Keratinocyte (primary cell): ENCODE results near the gene MYB. TPM values are rescaled to one million over a fixed set of nuclear protein-coding genes. Genes with fewer than 3 reads are reported as not detected.

Experiments used
- DNase-seq: peaks from one replicate; pipeline ENCODE4 v3.0.0-alpha.2; 2011; ENCODE audit warnings: low read depth, missing footprints, low spot score
- FAIRE-seq: peaks from 2 replicates; lab custom pipeline; 2011; peaks lifted over from hg19 to GRCh38; lab: Jason Lieb, UNC
- H2AFZ ChIP-seq: 2 replicates; pipeline ENCODE4 v1.6.0; 2012; ENCODE audit warnings: low read length, control low read depth, inconsistent platforms; ENCODE audit not compliant: control insufficient read depth
- H3K27ac ChIP-seq: 2 replicates; pipeline ENCODE4 v1.5.1; 2011; ENCODE audit warnings: low read length; ENCODE audit not compliant: control insufficient read depth, insufficient read depth
- H3K27me3 ChIP-seq: 3 replicates; pipeline ENCODE4 v1.6.0; 2011; ENCODE audit warnings: low read length; ENCODE audit not compliant: control insufficient read depth, insufficient read depth; ENCODE audit errors: extremely low read depth
- H3K36me3 ChIP-seq, 2 experiments: 2 replicates in 1 of 2; 3 replicates in 1 of 2; pipeline ENCODE4 v1.5.1; 2011; ENCODE audit warnings: low read length in 2 of 2, mild to moderate bottlenecking in 1 of 2; ENCODE audit not compliant: control insufficient read depth in 2 of 2, insufficient read depth in 2 of 2; ENCODE audit errors: extremely low read depth in 1 of 2
- H3K4me1 ChIP-seq: 3 replicates; pipeline ENCODE4 v1.5.1; 2011; ENCODE audit warnings: low read length; ENCODE audit not compliant: control insufficient read depth, insufficient read depth; ENCODE audit errors: extremely low read depth
- H3K4me2 ChIP-seq: 3 replicates; pipeline ENCODE4 v1.6.0; 2011; ENCODE audit warnings: low read depth, low read length; ENCODE audit not compliant: control insufficient read depth, insufficient read depth; ENCODE audit errors: extremely low read depth
- H3K4me3 ChIP-seq, 3 experiments: fragments of 200-600 bp in 1 of 3; sonication (generic) in 1 of 3; 2 replicates in 2 of 3; 3 replicates in 1 of 3; pipeline ENCODE4 v1.5.1; 2011 to 2016; ENCODE audit warnings: low read length in 3 of 3, mild to moderate bottlenecking in 3 of 3, control low read depth in 2 of 3, inconsistent platforms in 1 of 3, low read depth in 1 of 3, mixed read lengths in 1 of 3, mixed run types in 1 of 3, moderate library complexity in 1 of 3; ENCODE audit not compliant: control insufficient read depth in 2 of 3, insufficient read depth in 2 of 3; ENCODE audit errors: extremely low read depth in 1 of 3
- H3K79me2 ChIP-seq: 2 replicates; pipeline ENCODE4 v1.6.0; 2012; ENCODE audit warnings: low read length; ENCODE audit not compliant: control insufficient read depth, insufficient read depth
- H3K9ac ChIP-seq: 3 replicates; pipeline ENCODE4 v1.6.0; 2011; ENCODE audit warnings: low read length; ENCODE audit not compliant: control insufficient read depth, insufficient read depth; ENCODE audit errors: extremely low read depth
- H3K9me1 ChIP-seq: 3 replicates; pipeline ENCODE4 v1.6.0; 2011; ENCODE audit warnings: low read length; ENCODE audit not compliant: control insufficient read depth, insufficient read depth; ENCODE audit errors: extremely low read depth
- H3K9me3 ChIP-seq: 2 replicates; pipeline ENCODE4 v1.5.1; 2012; ENCODE audit warnings: low read depth, low read length; ENCODE audit not compliant: control insufficient read depth
- H4K20me1 ChIP-seq: 3 replicates; pipeline ENCODE4 v1.6.0; 2011; ENCODE audit warnings: low read length; ENCODE audit not compliant: control insufficient read depth, insufficient read depth; ENCODE audit errors: extremely low read depth
- EZH2 ChIP-seq: IDR thresholded peaks from one replicate; pipeline ENCODE4 v1.6.1; 2012; ENCODE audit warnings: inconsistent platforms, mild to moderate bottlenecking, low read length, moderate library complexity
- dilution Hi-C: fragments of 300-500 bp; cut with MboI; formaldehyde crosslinking; loops from one replicate; pipeline ENCODE4 v1.7.0; 2020; ENCODE audit warnings: low sequenced_read_pairs; ENCODE audit not compliant: extremely low pct_ligation_motif_present
- polyA plus RNA-seq, 5 experiments: library from polyadenylated mRNA; depleted of rRNA in 3 of 5; stranded (reverse) in 3 of 5; stranded (forward) in 1 of 5; unstranded in 1 of 5; fragments of >200 nt; gene quantifications; 1 replicate in 1 of 5; 2 replicates in 3 of 5; 3 replicates in 1 of 5; pipeline versions ENCODE4 v1.2.1 to v1.2.3, GENCODE V29; 2011 to 2012; ENCODE audit warnings: missing spikeins in 2 of 5, low read depth in 1 of 5, low replicate concordance in 1 of 5
- TF ChIP-seq, protein P1 (sequence below), 3 experiments: IDR thresholded peaks in 1 of 3; conservative IDR thresholded peaks in 1 of 3; optimal IDR thresholded peaks in 1 of 3; 2 replicates in 2 of 3; 3 replicates in 1 of 3; pipeline versions ENCODE3 to v1.5.1; 2011; ENCODE audit warnings: low read length in 3 of 3, mild to moderate bottlenecking in 3 of 3, moderate library complexity in 2 of 3, control low read depth in 1 of 3, inconsistent platforms in 1 of 3; ENCODE audit not compliant: insufficient read depth in 2 of 3; ENCODE audit errors: extremely low read depth in 1 of 3

Gene MYB
- polyA plus RNA-seq, 1 donor (not counting 4 experiments of a cell fraction or from before 2014, with no cell fraction given) = 0.04 TPM

DNA sequence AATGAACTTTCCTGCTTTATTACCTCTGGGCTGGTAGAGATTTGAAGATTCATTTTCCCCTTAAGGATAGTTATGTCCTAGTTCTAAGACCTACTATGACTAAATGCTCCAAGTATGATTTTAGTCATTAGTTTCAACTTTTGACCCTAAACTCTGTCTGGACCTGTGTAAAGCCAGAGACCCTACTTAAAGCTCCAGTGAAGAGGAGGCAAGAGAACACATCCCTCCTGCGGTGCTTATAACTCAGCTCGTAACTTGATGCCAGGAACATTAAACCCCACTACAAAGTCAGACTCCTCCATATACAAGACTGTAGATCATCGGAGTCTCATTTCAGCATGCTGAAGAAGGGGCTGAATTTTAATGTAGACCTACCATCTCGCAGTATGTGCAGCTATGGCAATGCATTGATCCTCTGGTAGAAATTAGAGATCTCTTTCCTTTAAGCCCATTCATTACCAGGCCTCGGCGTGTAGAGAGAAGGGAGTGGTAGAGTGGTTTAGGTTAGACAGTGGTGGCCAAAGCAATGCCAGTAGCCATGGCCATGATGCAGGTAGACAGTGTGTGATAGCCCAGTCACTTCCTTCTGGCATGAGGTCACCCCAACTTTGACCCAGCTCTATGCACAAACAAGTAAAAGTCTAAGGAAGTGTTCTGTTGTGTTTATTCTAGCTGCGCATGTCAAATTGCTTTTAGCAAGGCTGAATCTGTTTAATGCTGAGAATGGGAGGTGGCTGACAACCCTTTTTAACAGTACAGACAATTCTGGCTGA, 34.8 kb upstream of the MYB start:
- H2AFZ ChIP-seq = no peak overlapping the region
- H3K9me3 ChIP-seq = no peaks in the 10 kb centered on the region
- FAIRE-seq = no peak

DNA sequence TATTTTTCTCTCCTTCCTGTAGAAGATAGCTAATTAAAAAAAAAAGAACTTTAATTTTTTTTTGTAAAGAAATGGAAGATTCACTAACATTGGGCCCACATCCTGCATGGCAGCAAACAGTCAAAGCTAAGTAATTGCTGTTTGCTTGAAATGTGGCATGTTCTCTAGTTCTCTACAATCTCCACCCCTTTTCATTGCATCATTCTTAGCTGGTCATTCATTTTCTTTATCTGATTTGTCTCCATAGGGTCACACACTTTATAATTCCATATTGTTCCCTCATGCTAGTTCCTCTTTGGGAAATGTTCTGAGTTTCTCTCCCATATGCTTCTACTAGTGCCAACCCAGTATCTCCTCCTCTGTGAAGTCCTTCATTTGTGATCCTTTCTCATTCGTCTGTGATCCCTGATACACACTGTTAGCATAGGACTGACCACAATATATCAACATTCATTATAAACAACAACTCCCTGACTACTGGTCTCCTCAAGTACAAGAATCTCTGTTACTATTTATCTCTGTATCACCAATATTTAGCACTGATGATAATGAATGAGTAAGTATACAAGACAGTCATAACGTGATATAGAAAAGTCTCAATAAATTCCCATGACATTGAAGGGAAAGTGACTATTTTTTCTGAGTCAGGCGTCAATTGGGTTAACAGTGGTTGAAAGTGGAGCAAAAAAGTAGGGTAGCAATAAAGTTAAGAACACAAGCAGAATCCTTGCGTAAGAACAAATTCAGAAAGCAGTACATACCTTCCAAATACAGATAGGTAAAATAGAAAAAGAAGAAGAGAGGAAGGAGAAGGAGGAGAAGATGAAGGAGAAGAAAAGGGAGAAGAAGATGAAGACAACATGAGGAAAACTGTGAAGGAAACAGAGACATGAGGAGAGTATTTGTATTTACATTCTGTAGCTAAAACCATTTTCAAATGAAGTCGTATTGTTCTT, 33.2 kb upstream of the MYB start:
- no peak overlapping the region for H2AFZ ChIP-seq

More for the DNA sequence above, 34.8 kb upstream of the MYB start:
- dilution Hi-C loops = no loop called here
- peaks cover 7% of the 10 kb centered on the region for H3K4me1 ChIP-seq
- H3K9me1 ChIP-seq = no peaks in the 10 kb centered on the region
- DNase-seq = no peak
- no peaks in the 10 kb centered on the region for H3K36me3 ChIP-seq
- H3K79me2 ChIP-seq = no peaks in the 10 kb centered on the region
- H4K20me1 ChIP-seq = no peaks in the 10 kb centered on the region
- H3K4me2 ChIP-seq = no peak overlapping the region
- no peak overlapping the region for H3K4me3 ChIP-seq
- H3K27me3 ChIP-seq = peaks cover 3% of the 10 kb centered on the region
- TF ChIP-seq, protein P1, sequence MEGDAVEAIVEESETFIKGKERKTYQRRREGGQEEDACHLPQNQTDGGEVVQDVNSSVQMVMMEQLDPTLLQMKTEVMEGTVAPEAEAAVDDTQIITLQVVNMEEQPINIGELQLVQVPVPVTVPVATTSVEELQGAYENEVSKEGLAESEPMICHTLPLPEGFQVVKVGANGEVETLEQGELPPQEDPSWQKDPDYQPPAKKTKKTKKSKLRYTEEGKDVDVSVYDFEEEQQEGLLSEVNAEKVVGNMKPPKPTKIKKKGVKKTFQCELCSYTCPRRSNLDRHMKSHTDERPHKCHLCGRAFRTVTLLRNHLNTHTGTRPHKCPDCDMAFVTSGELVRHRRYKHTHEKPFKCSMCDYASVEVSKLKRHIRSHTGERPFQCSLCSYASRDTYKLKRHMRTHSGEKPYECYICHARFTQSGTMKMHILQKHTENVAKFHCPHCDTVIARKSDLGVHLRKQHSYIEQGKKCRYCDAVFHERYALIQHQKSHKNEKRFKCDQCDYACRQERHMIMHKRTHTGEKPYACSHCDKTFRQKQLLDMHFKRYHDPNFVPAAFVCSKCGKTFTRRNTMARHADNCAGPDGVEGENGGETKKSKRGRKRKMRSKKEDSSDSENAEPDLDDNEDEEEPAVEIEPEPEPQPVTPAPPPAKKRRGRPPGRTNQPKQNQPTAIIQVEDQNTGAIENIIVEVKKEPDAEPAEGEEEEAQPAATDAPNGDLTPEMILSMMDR (optimal IDR thresholded peaks at IDR 0.05 in 1 of 3, IDR thresholded peaks at IDR 0.05 in 1 of 3, conservative IDR thresholded peaks at IDR 0.05 in 1 of 3; ENCODE audit: extremely low read depth in 1 of 3, insufficient read depth in 2 of 3, low read length in 3 of 3) = no peak
- TF ChIP-seq EZH2 = no peak
- no peak overlapping the region for H3K9ac ChIP-seq
- no peak overlapping the region for H3K27ac ChIP-seq

More for the DNA sequence above, 33.2 kb upstream of the MYB start:
- dilution Hi-C loops = no loop called here
- Histone ChIP-seq H4K20me1 (no peaks in the 10 kb centered on the region), H3K4me1 (peaks cover 7% of the 10 kb centered on the region), H3K9me3 (no peaks in the 10 kb centered on the region), H3K79me2 (no peaks in the 10 kb centered on the region), H3K27ac (no peak overlapping the region), H3K4me3 (no peak overlapping the region), H3K4me2 (no peak overlapping the region), H3K36me3 (no peaks in the 10 kb centered on the region), H3K9ac (no peak overlapping the region), H3K27me3 (no peaks in the 10 kb centered on the region), H3K9me1 (no peaks in the 10 kb centered on the region)
- DNase-seq = no peak
- TF ChIP-seq, protein P1 (optimal IDR thresholded peaks at IDR 0.05 in 1 of 3, IDR thresholded peaks at IDR 0.05 in 1 of 3, conservative IDR thresholded peaks at IDR 0.05 in 1 of 3; ENCODE audit: extremely low read depth in 1 of 3, insufficient read depth in 2 of 3, low read length in 3 of 3) = no peak
- TF ChIP-seq EZH2 = no peak
- no peak for FAIRE-seq
